Left ventricle myocardium inferior (tissue), 1 donor: ENCODE data around the gene UBAP2. TPM values are rescaled to one million over a fixed set of nuclear protein-coding genes. Genes with fewer than 3 reads are reported as not detected.

Experiments
- DNase-seq: peaks from one replicate; pipeline ENCODE4 v3.0.0-alpha.2; 2020
- H3K27ac ChIP-seq: fragments of 200-600 bp; replicated peaks from 2 replicates; pipeline ENCODE4 v1.8.0; 2021
- H3K27me3 ChIP-seq: fragments of 200-600 bp; 2 replicates; pipeline ENCODE4 v1.8.0; 2021; ENCODE audit warnings: low read depth
- H3K36me3 ChIP-seq: fragments of 200-600 bp; 2 replicates; pipeline ENCODE4 v1.8.0; 2021
- H3K4me1 ChIP-seq: fragments of 200-600 bp; 2 replicates; pipeline ENCODE4 v1.8.0; 2021
- H3K4me3 ChIP-seq: fragments of 200-600 bp; 2 replicates; pipeline ENCODE4 v1.8.0; 2021; ENCODE audit warnings: mild to moderate bottlenecking, moderate library complexity
- H3K9me3 ChIP-seq: fragments of 200-600 bp; replicated peaks from 2 replicates; pipeline ENCODE4 v1.8.0; 2021
- CTCF ChIP-seq: fragments of 200-600 bp; IDR thresholded peaks from 2 replicates; pipeline ENCODE4 v1.8.0; 2021; ENCODE audit warnings: antibody characterized with exemption, mild to moderate bottlenecking, borderline replicate concordance
- intact Hi-C: fragments of 100-400 bp; cut with micrococcal nuclease; formaldehyde crosslinking; loops from one replicate; pipeline ENCODE4 v1.11.0; 2022
- total RNA-seq: library from RNA; stranded (reverse); fragmentation: NEBNext Ultra II Directional; extraction: Animal tissue kit (Norgen Biotek cat#: 25700); gene quantifications from one replicate; pipeline ENCODE4 v1.2.1, GENCODE V29; 2021
- donor health status: DM: no; HTN: yes; CAD: no; lungs with severe emphysema.

UBAP2 gene
- total RNA-seq, 1 donor from 2014 or later: 26.4 TPM

GRCh38 chr9:34089311-34089710 lies 40.6 kb upstream of the UBAP2 start:
- Histone ChIP-seq H3K36me3 (peaks cover 82% of the 10 kb centered on the region), H3K9me3 (no peaks in the 10 kb centered on the region), H3K27ac (peak overlapping the region; percentile 3), H3K4me3 (no peak overlapping the region), H3K27me3 (no peaks in the 10 kb centered on the region), H3K4me1 (peaks cover 41% of the 10 kb centered on the region)
- TF ChIP-seq CTCF: no peak
- DNase-seq: no peak
- intact Hi-C loops: no loop called here

GRCh38 chr9:34087370-34087769 lies 38.7 kb upstream of the UBAP2 start:
- no peak for DNase-seq
- no peaks in the 10 kb centered on the region for H3K27me3 ChIP-seq
- H3K9me3 ChIP-seq: no peaks in the 10 kb centered on the region
- peaks cover 64% of the 10 kb centered on the region for H3K36me3 ChIP-seq
- intact Hi-C loops: no loop called here
- H3K27ac ChIP-seq: peak overlapping the region; percentile 79
- H3K4me3 ChIP-seq: no peak overlapping the region
- TF ChIP-seq CTCF: no peak
- H3K4me1 ChIP-seq: peaks cover 44% of the 10 kb centered on the region

- Histone ChIP-seq H3K4me1 (peaks cover 44% of the 10 kb centered on the region), H3K9me3 (no peaks in the 10 kb centered on the region), H3K36me3 (peaks cover 59% of the 10 kb centered on the region), H3K27me3 (no peaks in the 10 kb centered on the region), H3K4me3 (no peak overlapping the region), H3K27ac (peak overlapping the region; percentile 79)
- TF ChIP-seq CTCF: no peak
- intact Hi-C loops: no loop called here
- no peak for DNase-seq
Observed at GRCh38 chr9:34086864-34087263, 38.2 kb upstream of the UBAP2 start.

DNA sequence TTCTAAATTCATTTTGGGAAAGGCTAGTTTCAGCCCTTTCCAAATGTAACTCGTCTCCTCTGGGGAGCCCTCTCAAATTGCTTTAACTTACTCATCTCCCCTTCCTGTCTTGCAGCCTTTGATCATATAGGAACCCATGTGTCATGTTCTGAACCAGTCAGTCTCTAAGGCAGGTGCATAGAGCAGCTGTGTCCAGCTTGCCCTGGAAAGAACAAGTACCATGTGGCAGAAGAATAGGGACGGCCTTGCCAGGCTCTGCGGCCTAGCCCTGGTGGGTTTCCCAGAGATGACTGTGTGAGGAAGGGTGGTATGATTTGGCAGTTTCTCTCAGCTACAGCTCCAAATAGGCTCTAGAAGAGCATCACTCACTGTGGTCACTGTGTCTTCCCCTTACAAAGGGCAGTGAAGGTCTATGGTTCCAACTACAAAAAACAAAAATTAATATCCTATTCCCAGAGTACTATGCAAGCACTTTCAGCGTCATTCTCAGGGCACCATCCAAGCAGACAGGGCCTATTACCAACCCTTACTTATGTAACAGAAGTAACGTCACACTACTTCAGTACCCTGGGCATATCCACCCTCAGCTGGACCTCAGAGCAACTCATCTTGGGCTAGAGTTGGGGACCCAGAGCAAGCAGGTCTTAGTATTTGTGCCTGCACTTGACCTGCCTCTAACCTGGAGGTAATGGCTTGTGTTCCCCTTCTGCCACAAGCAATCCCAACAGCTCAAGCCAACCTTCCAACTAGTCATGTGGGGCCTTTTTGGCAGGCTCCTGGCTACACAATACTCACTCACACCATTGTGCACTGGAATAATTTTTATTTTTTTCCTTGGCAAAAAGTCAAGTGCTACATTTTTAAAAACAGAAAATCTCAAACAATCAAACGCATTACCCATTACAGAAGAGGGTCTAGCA lies 37.2 kb upstream of the UBAP2 start:
- TF ChIP-seq CTCF: no peak

GRCh38 chr9:34084562-34084961 lies 35.9 kb upstream of the UBAP2 start:
- Histone ChIP-seq H3K4me3 (no peak overlapping the region), H3K36me3 (peaks cover 36% of the 10 kb centered on the region), H3K4me1 (peaks cover 44% of the 10 kb centered on the region), H3K9me3 (no peaks in the 10 kb centered on the region), H3K27me3 (no peaks in the 10 kb centered on the region), H3K27ac (peak overlapping the region; percentile 79)
- TF ChIP-seq CTCF: no peak
- DNase-seq: peak; percentile 30
- intact Hi-C loops: no loop called here

More for the DNA sequence above, 37.2 kb upstream of the UBAP2 start:
- Histone ChIP-seq H3K27me3 (no peaks in the 10 kb centered on the region), H3K4me1 (peaks cover 44% of the 10 kb centered on the region), H3K9me3 (no peaks in the 10 kb centered on the region), H3K4me3 (no peak overlapping the region), H3K36me3 (peaks cover 49% of the 10 kb centered on the region), H3K27ac (peak overlapping the region; percentile 79)
- intact Hi-C loops: no loop called here
- no peak for DNase-seq
